ENCODE results near the gene REG1A. TPM values are rescaled to one million over a fixed set of nuclear protein-coding genes. Genes with fewer than 3 reads are reported as not detected.

The REG1A gene
- not detected in 2 replicates for total RNA-seq (ENCODE audit: low replicate concordance)

GRCh38 chr2:79120194-79120713, at the start of gene REG1A:
TSS of gene REG1A (plus strand) at chr2:79120488. CDS start at chr2:79120862, 374 bp downstream.
- no peak for TF ChIP-seq CTCF (IDR thresholded peaks at IDR 0.05; ENCODE audit: insufficient read depth, low read length)
- no peak within 1 kb of the TSS for H3K4me3 ChIP-seq (ENCODE audit: low read depth, low read length)
- no peak for DNase-seq (ENCODE audit: low read depth)

- H3K4me3 ChIP-seq (ENCODE audit: low read depth, low read length) = no peak overlapping the region
- no peak for TF ChIP-seq CTCF (IDR thresholded peaks at IDR 0.05; ENCODE audit: insufficient read depth, low read length)
- no peak for DNase-seq (ENCODE audit: low read depth)
These were observed 49.2 kb upstream of the REG1A start for GRCh38 chr2:79071078-79071477.

GRCh38 chr2:79082987-79083386, 37.3 kb upstream of the REG1A start:
- DNase-seq (ENCODE audit: low read depth) = no peak
- no peak overlapping the region for H3K4me3 ChIP-seq (ENCODE audit: low read depth, low read length)
- TF ChIP-seq CTCF (IDR thresholded peaks at IDR 0.05; ENCODE audit: insufficient read depth, low read length) = no peak

- no peak overlapping the region for H3K4me3 ChIP-seq (ENCODE audit: low read depth, low read length)
- no peak for TF ChIP-seq CTCF (IDR thresholded peaks at IDR 0.05; ENCODE audit: insufficient read depth, low read length)
- no peak for DNase-seq (ENCODE audit: low read depth)
These were observed 36.6 kb upstream of the REG1A start for GRCh38 chr2:79083597-79084251.

- DNase-seq (ENCODE audit: low read depth) = no peak
- H3K4me3 ChIP-seq (ENCODE audit: low read depth, low read length) = no peak overlapping the region
- no peak for TF ChIP-seq CTCF (IDR thresholded peaks at IDR 0.05; ENCODE audit: insufficient read depth, low read length)
These were observed 35.7 kb upstream of the REG1A start for GRCh38 chr2:79084495-79085135.

GRCh38 chr2:79085382-79085781, 34.9 kb upstream of the REG1A start:
- DNase-seq (ENCODE audit: low read depth) = no peak
- no peak for TF ChIP-seq CTCF (IDR thresholded peaks at IDR 0.05; ENCODE audit: insufficient read depth, low read length)
- no peak overlapping the region for H3K4me3 ChIP-seq (ENCODE audit: low read depth, low read length)

All from fibroblast of the aortic adventitia (primary cell).